Iris pigment epithelial cell (primary cell): Measurements from ENCODE around the gene SEC23B.

Experiments used
- DNase-seq: peaks from one replicate; pipeline ENCODE4 v3.0.0-alpha.2; 2011; ENCODE audit warnings: low read depth

The SEC23B gene

GRCh38 chr20:18526761-18527160 lies 19.0 kb downstream of the SEC23B start:
- peak; percentile 27 for DNase-seq

GRCh38 chr20:18527339-18527738 lies 19.6 kb downstream of the SEC23B start:
- DNase-seq, result no peak

- DNase-seq, result peak; percentile 69
These were observed 20.1 kb downstream of the SEC23B start for GRCh38 chr20:18527836-18528235.

GRCh38 chr20:18529041-18529440 lies 21.3 kb downstream of the SEC23B start:
- no peak for DNase-seq

- DNase-seq, result no peak
These were observed 24.9 kb downstream of the SEC23B start for GRCh38 chr20:18532626-18533025.

GRCh38 chr20:18533491-18533890 lies 25.8 kb downstream of the SEC23B start:
- peak; percentile 36 for DNase-seq

- DNase-seq, result no peak
These were observed 26.4 kb downstream of the SEC23B start for GRCh38 chr20:18533978-18534644.

- DNase-seq, result peak; percentile 84
These were observed 29.9 kb downstream of the SEC23B start for GRCh38 chr20:18537651-18538050.

GRCh38 chr20:18541741-18542140 lies 34.0 kb downstream of the SEC23B start:
- DNase-seq, result peak; percentile 22

GRCh38 chr20:18543216-18543615 lies 35.5 kb downstream of the SEC23B start:
- no peak for DNase-seq

- no peak for DNase-seq
These were observed 36.2 kb downstream of the SEC23B start for GRCh38 chr20:18543932-18544331.

GRCh38 chr20:18545566-18545965 lies 37.8 kb downstream of the SEC23B start:
- no peak for DNase-seq

- DNase-seq, result no peak
These were observed 40.7 kb downstream of the SEC23B start for GRCh38 chr20:18548465-18548864.

GRCh38 chr20:18553746-18554145 lies 46.0 kb downstream of the SEC23B start:
- DNase-seq, result no peak

GRCh38 chr20:18566892-18567738 lies 59.4 kb downstream of the SEC23B start, which contains the start of gene SMIM26:
Gene SMIM26, plus strand, starts transcription at chr20:18567432. Its CDS starts 47 bp downstream, at chr20:18567479.
- peak; percentile 93 for DNase-seq

- no peak for DNase-seq
These were observed 60.0 kb downstream of the SEC23B start for GRCh38 chr20:18567739-18568091.

GRCh38 chr20:18571009-18571408 lies 63.3 kb downstream of the SEC23B start:
- DNase-seq, result no peak

GRCh38 chr20:18571578-18571977 lies 63.8 kb downstream of the SEC23B start:
- DNase-seq, result no peak

GRCh38 chr20:18577942-18578341 lies 70.2 kb downstream of the SEC23B start:
- no peak for DNase-seq

- no peak for DNase-seq
These were observed 70.8 kb downstream of the SEC23B start for GRCh38 chr20:18578581-18578980.

- DNase-seq, result no peak
These were observed 72.3 kb downstream of the SEC23B start for GRCh38 chr20:18580012-18580411.

- DNase-seq, result peak; percentile 29
These were observed 77.4 kb downstream of the SEC23B start for GRCh38 chr20:18585134-18585533.
